Measurements from ENCODE around the gene TMEM201.

TMEM201 gene

DNA sequence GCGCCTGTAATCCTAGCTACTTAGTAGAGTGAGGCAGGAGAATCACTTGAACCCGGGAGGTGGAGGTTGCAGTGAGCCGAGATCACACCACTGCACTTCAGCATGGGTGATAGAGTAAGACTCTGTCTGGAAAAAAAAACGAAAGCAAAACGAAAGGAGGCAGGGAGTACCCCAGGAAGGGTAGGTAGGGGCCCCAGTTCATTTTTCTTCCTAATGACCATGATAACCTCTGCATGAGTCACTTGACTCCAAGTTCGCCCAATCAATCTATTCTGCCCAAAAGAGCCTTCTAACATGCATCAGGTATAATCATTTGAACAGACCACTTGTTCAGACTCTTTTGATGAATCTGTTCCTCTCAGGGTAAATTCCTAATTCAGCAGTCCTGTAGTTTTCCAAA lies 13.2 kb upstream of the TMEM201 start:
- TF ChIP-seq CREB1 (IDR thresholded peaks at IDR 0.05; ENCODE audit: low read depth) (no peak), YY1 (IDR thresholded peaks at IDR 0.05; ENCODE audit: low read depth) (no peak), NFIC (IDR thresholded peaks at IDR 0.05) (no peak), TAF1 (IDR thresholded peaks at IDR 0.05; ENCODE audit: low read depth) (no peak), CEBPB (IDR thresholded peaks at IDR 0.05) (no peak)
- TF ChIP-seq, protein P1, sequence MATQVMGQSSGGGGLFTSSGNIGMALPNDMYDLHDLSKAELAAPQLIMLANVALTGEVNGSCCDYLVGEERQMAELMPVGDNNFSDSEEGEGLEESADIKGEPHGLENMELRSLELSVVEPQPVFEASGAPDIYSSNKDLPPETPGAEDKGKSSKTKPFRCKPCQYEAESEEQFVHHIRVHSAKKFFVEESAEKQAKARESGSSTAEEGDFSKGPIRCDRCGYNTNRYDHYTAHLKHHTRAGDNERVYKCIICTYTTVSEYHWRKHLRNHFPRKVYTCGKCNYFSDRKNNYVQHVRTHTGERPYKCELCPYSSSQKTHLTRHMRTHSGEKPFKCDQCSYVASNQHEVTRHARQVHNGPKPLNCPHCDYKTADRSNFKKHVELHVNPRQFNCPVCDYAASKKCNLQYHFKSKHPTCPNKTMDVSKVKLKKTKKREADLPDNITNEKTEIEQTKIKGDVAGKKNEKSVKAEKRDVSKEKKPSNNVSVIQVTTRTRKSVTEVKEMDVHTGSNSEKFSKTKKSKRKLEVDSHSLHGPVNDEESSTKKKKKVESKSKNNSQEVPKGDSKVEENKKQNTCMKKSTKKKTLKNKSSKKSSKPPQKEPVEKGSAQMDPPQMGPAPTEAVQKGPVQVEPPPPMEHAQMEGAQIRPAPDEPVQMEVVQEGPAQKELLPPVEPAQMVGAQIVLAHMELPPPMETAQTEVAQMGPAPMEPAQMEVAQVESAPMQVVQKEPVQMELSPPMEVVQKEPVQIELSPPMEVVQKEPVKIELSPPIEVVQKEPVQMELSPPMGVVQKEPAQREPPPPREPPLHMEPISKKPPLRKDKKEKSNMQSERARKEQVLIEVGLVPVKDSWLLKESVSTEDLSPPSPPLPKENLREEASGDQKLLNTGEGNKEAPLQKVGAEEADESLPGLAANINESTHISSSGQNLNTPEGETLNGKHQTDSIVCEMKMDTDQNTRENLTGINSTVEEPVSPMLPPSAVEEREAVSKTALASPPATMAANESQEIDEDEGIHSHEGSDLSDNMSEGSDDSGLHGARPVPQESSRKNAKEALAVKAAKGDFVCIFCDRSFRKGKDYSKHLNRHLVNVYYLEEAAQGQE (IDR thresholded peaks at IDR 0.05; ENCODE audit: low read depth): no peak
- TF ChIP-seq, protein P2, sequence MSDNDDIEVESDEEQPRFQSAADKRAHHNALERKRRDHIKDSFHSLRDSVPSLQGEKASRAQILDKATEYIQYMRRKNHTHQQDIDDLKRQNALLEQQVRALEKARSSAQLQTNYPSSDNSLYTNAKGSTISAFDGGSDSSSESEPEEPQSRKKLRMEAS (IDR thresholded peaks at IDR 0.05): no peak

DNA sequence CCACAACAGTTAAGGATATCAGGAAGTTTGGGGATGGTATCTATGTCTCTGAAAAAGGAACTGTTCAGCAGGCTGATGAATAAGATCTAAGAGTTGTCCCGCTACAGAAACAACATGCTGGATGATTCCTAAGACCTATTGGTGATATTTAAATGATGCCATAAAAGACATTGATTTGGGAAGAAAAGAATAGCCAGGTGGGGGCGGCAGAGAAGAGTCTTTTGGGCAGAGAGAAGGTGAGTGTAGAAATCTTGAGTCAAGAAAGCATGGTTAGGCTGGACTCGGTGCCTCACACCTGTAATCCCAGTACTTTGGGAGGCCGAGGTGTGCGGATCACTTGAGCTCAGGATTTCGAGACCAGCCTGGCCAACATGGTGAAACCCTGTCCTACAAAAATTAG lies 11.8 kb upstream of the TMEM201 start:
- TF ChIP-seq TAF1 (IDR thresholded peaks at IDR 0.05; ENCODE audit: low read depth) (no peak), FOXM1 (IDR thresholded peaks at IDR 0.05; ENCODE audit: borderline replicate concordance, low read depth) (no peak), RAD21 (IDR thresholded peaks at IDR 0.05; ENCODE audit: low read depth) (no peak), EGR1 (IDR thresholded peaks at IDR 0.05) (no peak), EP300 (IDR thresholded peaks at IDR 0.05; ENCODE audit: borderline replicate concordance) (no peak), NFIC (IDR thresholded peaks at IDR 0.05) (no peak), CREB1 (IDR thresholded peaks at IDR 0.05; ENCODE audit: low read depth) (no peak), TEAD4 (IDR thresholded peaks at IDR 0.05) (no peak)
- TF ChIP-seq, protein P1 (IDR thresholded peaks at IDR 0.05; ENCODE audit: low read depth): no peak
- TF ChIP-seq, protein P2 (IDR thresholded peaks at IDR 0.05): no peak

DNA sequence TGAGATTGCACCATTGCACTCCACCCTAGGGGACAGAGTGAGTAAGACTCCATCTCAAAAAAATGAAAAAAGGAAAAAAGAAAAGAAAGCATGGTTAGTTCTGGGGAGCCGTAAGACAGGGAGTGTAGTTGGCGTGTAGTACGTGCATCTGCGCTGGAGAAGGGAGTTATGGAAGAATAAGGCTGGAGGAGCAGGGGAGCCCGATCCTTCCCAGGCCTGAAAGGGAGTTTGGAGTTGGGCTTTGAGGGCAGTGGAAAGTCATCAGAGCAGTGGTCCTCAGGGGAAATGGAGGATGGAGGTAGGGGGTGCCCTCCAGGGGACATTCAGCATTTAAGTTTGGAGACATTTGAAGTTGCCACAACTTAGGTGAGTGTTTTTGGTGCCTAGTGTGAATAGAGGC lies 11.3 kb upstream of the TMEM201 start:
- TF ChIP-seq TAF1 (IDR thresholded peaks at IDR 0.05; ENCODE audit: low read depth): no peak
- no peak for TF ChIP-seq EGR1 (IDR thresholded peaks at IDR 0.05)
- no peak for TF ChIP-seq CREB1 (IDR thresholded peaks at IDR 0.05; ENCODE audit: low read depth)
- TF ChIP-seq CEBPB (IDR thresholded peaks at IDR 0.05): no peak
- no peak for TF ChIP-seq RAD21 (IDR thresholded peaks at IDR 0.05; ENCODE audit: low read depth)
- TF ChIP-seq, protein P2 (IDR thresholded peaks at IDR 0.05): no peak
- no peak for TF ChIP-seq FOXM1 (IDR thresholded peaks at IDR 0.05; ENCODE audit: borderline replicate concordance, low read depth)
- no peak for TF ChIP-seq TCF12 (IDR thresholded peaks at IDR 0.05; ENCODE audit: low read depth)
- TF ChIP-seq, protein P1 (IDR thresholded peaks at IDR 0.05; ENCODE audit: low read depth): no peak
- TF ChIP-seq NFIC (IDR thresholded peaks at IDR 0.05): no peak
- TF ChIP-seq ZBTB7A (IDR thresholded peaks at IDR 0.05; ENCODE audit: low read depth): no peak
- TF ChIP-seq, protein P3, sequence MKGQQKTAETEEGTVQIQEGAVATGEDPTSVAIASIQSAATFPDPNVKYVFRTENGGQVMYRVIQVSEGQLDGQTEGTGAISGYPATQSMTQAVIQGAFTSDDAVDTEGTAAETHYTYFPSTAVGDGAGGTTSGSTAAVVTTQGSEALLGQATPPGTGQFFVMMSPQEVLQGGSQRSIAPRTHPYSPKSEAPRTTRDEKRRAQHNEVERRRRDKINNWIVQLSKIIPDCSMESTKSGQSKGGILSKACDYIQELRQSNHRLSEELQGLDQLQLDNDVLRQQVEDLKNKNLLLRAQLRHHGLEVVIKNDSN (IDR thresholded peaks at IDR 0.05): no peak
- TF ChIP-seq YY1 (IDR thresholded peaks at IDR 0.05; ENCODE audit: low read depth): no peak
- TF ChIP-seq TEAD4 (IDR thresholded peaks at IDR 0.05): no peak
- no peak for TF ChIP-seq EP300 (IDR thresholded peaks at IDR 0.05; ENCODE audit: borderline replicate concordance)

DNA sequence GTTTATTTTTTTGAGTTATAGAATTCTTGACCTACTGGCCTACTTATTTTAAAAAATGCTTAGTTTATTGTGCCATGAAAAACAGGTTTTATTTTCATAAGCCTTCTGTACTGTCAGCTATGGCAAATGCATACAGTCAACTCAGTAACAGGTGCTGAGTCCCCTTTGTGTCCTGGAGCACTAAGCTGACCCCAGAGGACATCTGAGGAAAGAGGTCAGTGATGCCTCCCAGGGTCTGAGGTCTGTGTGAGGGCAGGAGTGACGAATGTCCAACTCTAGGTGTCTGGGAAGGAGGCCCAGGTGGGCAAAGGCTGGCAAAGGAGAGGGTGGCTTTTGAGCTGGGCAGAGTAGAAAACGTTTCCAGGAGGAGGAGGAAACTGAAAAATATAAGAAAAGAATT lies 7.8 kb upstream of the TMEM201 start:
- TF ChIP-seq EP300 (IDR thresholded peaks at IDR 0.05; ENCODE audit: borderline replicate concordance): no peak
- TF ChIP-seq, protein P2 (IDR thresholded peaks at IDR 0.05): no peak
- TF ChIP-seq TCF12 (IDR thresholded peaks at IDR 0.05; ENCODE audit: low read depth): no peak
- TF ChIP-seq FOXM1 (IDR thresholded peaks at IDR 0.05; ENCODE audit: borderline replicate concordance, low read depth): no peak

DNA sequence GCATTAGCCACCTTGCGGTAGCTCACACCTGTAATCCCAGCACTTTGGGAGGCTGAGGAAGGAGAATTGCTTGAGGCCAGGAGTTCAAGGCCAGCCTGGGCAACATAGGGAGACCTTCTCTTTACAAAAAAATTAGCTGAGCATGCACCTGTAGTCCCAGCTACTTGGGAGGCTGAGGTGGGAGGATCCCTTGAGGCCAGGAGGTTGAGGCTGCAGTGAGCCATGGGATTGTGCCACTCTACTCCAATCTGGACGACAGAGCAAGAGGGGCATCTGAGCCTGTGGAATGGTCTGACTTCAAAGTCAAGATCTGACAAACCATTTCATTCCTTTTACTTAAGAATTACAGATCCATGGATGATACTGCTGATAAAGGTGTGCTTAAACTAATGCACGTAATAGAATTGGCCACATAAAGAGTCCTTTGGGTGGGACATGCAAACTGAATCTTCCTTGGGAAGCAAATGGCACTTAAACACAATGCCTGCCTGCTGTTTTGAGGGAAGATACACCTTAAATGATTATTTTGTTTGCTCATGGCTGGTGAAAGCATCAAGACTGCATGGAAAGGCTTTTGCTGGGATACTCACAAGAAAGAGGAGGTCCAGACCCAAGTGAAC lies 2.5 kb upstream of the TMEM201 start:
- TF ChIP-seq CEBPB (IDR thresholded peaks at IDR 0.05) (no peak), TEAD4 (IDR thresholded peaks at IDR 0.05) (no peak), ZBTB7A (IDR thresholded peaks at IDR 0.05; ENCODE audit: low read depth) (no peak), EP300 (IDR thresholded peaks at IDR 0.05; ENCODE audit: borderline replicate concordance) (no peak), TAF1 (IDR thresholded peaks at IDR 0.05; ENCODE audit: low read depth) (no peak), EGR1 (IDR thresholded peaks at IDR 0.05) (no peak), TCF12 (IDR thresholded peaks at IDR 0.05; ENCODE audit: low read depth) (no peak)
- TF ChIP-seq, protein P3 (IDR thresholded peaks at IDR 0.05): no peak

Data from Ishikawa (cell line).